IMR-90 (cell line): ENCODE measurements around the gene ZNF836. TPM values are rescaled to one million over a fixed set of nuclear protein-coding genes. Genes with fewer than 3 reads are reported as not detected.

ENCODE experiments used
- ATAC-seq: fragments of 200-7000 bp; cut with Tn5 transposase; 2 replicates; pipeline ENCODE4 v1.9.1; 2020; ENCODE audit warnings: low read depth, mild to moderate bottlenecking, moderate library complexity
- BruUV-seq: library from RNA; stranded (reverse); fragments of 400-500 nt; replicated peaks from 2 replicates; lab custom pipeline; 2021; lab: Mats Ljungman, UMichigan
- CTCF ChIA-PET: fragments of 300-600 bp; formaldehyde crosslinking; extraction: SDS; loops from one replicate; lab custom pipeline; 2021; ENCODE audit warnings: antibody characterized with exemption; lab: Yijun Ruan, JAX
- POLR2A ChIA-PET: fragments of 300-600 bp; sonication (Branson Sonifier 250); formaldehyde crosslinking; loops from one replicate; lab custom pipeline; 2022; ENCODE audit warnings: antibody characterized with exemption; ENCODE audit not compliant: unreplicated experiment; lab: Charles Lee
- DNase-seq: peaks from one replicate; pipeline ENCODE4 v3.0.0; 2013
- H2AFZ ChIP-seq: replicated peaks from 2 replicates; pipeline ENCODE3; 2013; ENCODE audit warnings: low read length, mild to moderate bottlenecking; ENCODE audit not compliant: poor library complexity
- H2AK5ac ChIP-seq: 2 replicates; pipeline ENCODE4 v1.6.1; 2013; ENCODE audit warnings: low read depth, low read length, inconsistent platforms
- H2AK9ac ChIP-seq: replicated peaks from 2 replicates; pipeline ENCODE3; 2013; ENCODE audit warnings: mild to moderate bottlenecking, low read depth, low read length, moderate library complexity; ENCODE audit not compliant: poor library complexity
- H2BK120ac ChIP-seq: 2 replicates; pipeline ENCODE4 v1.6.1; 2013; ENCODE audit warnings: low read depth, low read length, inconsistent platforms
- H2BK15ac ChIP-seq: 3 replicates; pipeline ENCODE4 v1.6.1; 2013; ENCODE audit warnings: low read depth, low read length, inconsistent platforms
- H2BK20ac ChIP-seq: 2 replicates; pipeline ENCODE4 v1.6.1; 2013; ENCODE audit warnings: low read depth, mild to moderate bottlenecking, inconsistent platforms, low read length, moderate library complexity
- H2BK5ac ChIP-seq: 2 replicates; pipeline ENCODE4 v1.6.1; 2013; ENCODE audit warnings: mild to moderate bottlenecking, low read depth, low read length, inconsistent platforms; ENCODE audit not compliant: poor library complexity, severe bottlenecking
- H3K14ac ChIP-seq: replicated peaks from 2 replicates; pipeline ENCODE4 v1.6.1; 2013; ENCODE audit warnings: low read depth, low read length, inconsistent platforms
- H3K18ac ChIP-seq: 2 replicates; pipeline ENCODE4 v1.6.1; 2013; ENCODE audit warnings: low read depth, low read length, control low read depth
- H3K23ac ChIP-seq: 2 replicates; pipeline ENCODE4 v1.6.1; 2013; ENCODE audit warnings: low read depth, low read length, inconsistent platforms
- H3K27ac ChIP-seq: 2 replicates; pipeline ENCODE4 v1.5.1; 2013; ENCODE audit warnings: mild to moderate bottlenecking, control low read depth, low read length; ENCODE audit not compliant: insufficient read depth
- H3K27me3 ChIP-seq: 2 replicates; pipeline ENCODE4 v1.6.1; 2013; ENCODE audit warnings: low read length; ENCODE audit not compliant: control insufficient read depth, insufficient read depth
- H3K36me3 ChIP-seq: 2 replicates; pipeline ENCODE4 v1.6.1; 2013; ENCODE audit warnings: low read length, mixed read lengths; ENCODE audit not compliant: control insufficient read depth, insufficient read depth
- H3K4ac ChIP-seq: 2 replicates; pipeline ENCODE4 v1.6.1; 2013; ENCODE audit warnings: low read depth, low read length, inconsistent platforms
- H3K4me1 ChIP-seq: 2 replicates; pipeline ENCODE4 v1.6.1; 2013; ENCODE audit warnings: low read length, mixed read lengths; ENCODE audit not compliant: control insufficient read depth, insufficient read depth
- H3K4me2 ChIP-seq: 2 replicates; pipeline ENCODE4 v1.6.1; 2013; ENCODE audit warnings: low read depth, mild to moderate bottlenecking, control low read depth, low read length, moderate library complexity
- H3K4me3 ChIP-seq: 2 replicates; pipeline ENCODE4 v1.5.1; 2013; ENCODE audit warnings: low read depth, mild to moderate bottlenecking, control low read depth, low read length, moderate library complexity; ENCODE audit not compliant: insufficient read depth
- H3K56ac ChIP-seq: 2 replicates; pipeline ENCODE4 v1.6.1; 2013; ENCODE audit warnings: low read length, inconsistent platforms; ENCODE audit not compliant: insufficient read depth; ENCODE audit errors: extremely low read depth
- H3K79me1 ChIP-seq, 2 experiments: 2 replicates each; pipeline ENCODE4 v1.6.1; 2013; ENCODE audit warnings: low read length in 2 of 2, inconsistent platforms in 1 of 2, low read depth in 1 of 2
- H3K9ac ChIP-seq: 2 replicates; pipeline ENCODE4 v1.6.1; 2013; ENCODE audit warnings: low read depth, low read length, control low read depth
- H3K9me1 ChIP-seq: 2 replicates; pipeline ENCODE4 v1.6.1; 2013; ENCODE audit warnings: low read length, inconsistent platforms; ENCODE audit not compliant: insufficient read depth
- H3K9me3 ChIP-seq: 2 replicates; pipeline ENCODE4 v1.6.1; 2013; ENCODE audit warnings: low read length; ENCODE audit not compliant: control insufficient read depth, insufficient read depth
- H4K20me1 ChIP-seq: 2 replicates; pipeline ENCODE4 v1.6.1; 2013; ENCODE audit warnings: low read length, inconsistent platforms; ENCODE audit not compliant: insufficient read depth
- H4K5ac ChIP-seq: 2 replicates; pipeline ENCODE4 v1.6.1; 2013; ENCODE audit warnings: mild to moderate bottlenecking, low read depth, low read length, control low read depth
- H4K8ac ChIP-seq, 2 experiments: 2 replicates each; pipeline ENCODE4 v1.6.1; 2013; ENCODE audit warnings: low read depth in 2 of 2, low read length in 2 of 2, control low read depth in 1 of 2, inconsistent platforms in 1 of 2
- H4K91ac ChIP-seq: 2 replicates; pipeline ENCODE4 v1.6.1; 2013; ENCODE audit warnings: low read depth, low read length, inconsistent platforms; ENCODE audit not compliant: insufficient read depth
- BHLHE40 ChIP-seq: fragments of 150-350 bp; IDR thresholded peaks from 2 replicates; pipeline ENCODE4 v1.6.1; 2016; ENCODE audit warnings: mild to moderate bottlenecking, low read depth, low read length
- CEBPB ChIP-seq: IDR thresholded peaks from 2 replicates; pipeline ENCODE4 v1.6.1; 2012; ENCODE audit warnings: low read depth, low read length, improper control_type of control experiment
- CHD1 ChIP-seq: IDR thresholded peaks from 2 replicates; pipeline ENCODE4 v1.6.1; 2012; ENCODE audit warnings: low read depth, low read length, improper control_type of control experiment
- FOS ChIP-seq: fragments of 150-350 bp; IDR thresholded peaks from 2 replicates; pipeline ENCODE4 v1.6.1; 2016; ENCODE audit warnings: low read depth, low read length
- MAFK ChIP-seq: IDR thresholded peaks from 2 replicates; pipeline ENCODE4 v1.6.1; 2012; ENCODE audit warnings: low read depth, low read length, improper control_type of control experiment
- MAZ ChIP-seq: IDR thresholded peaks from 2 replicates; pipeline ENCODE4 v1.6.1; 2012; ENCODE audit warnings: low read depth, mild to moderate bottlenecking, low read length, improper control_type of control experiment, moderate library complexity, borderline replicate concordance
- MXI1 ChIP-seq: IDR thresholded peaks from 2 replicates; pipeline ENCODE4 v1.6.1; 2012; ENCODE audit warnings: low read depth, mild to moderate bottlenecking, low read length, moderate library complexity, borderline replicate concordance
- NFE2L2 ChIP-seq: fragments of 150-350 bp; IDR thresholded peaks from 2 replicates; pipeline ENCODE4 v1.6.1; 2016; ENCODE audit warnings: low read depth, mild to moderate bottlenecking, low read length
- POLR2A ChIP-seq: IDR thresholded peaks from 2 replicates; pipeline ENCODE4 v1.6.1; 2012; ENCODE audit warnings: mild to moderate bottlenecking, low read depth, low read length
- RAD21 ChIP-seq: IDR thresholded peaks from 2 replicates; pipeline ENCODE4 v1.6.1; 2012; ENCODE audit warnings: low read length, improper control_type of control experiment
- RCOR1 ChIP-seq: IDR thresholded peaks from 2 replicates; pipeline ENCODE4 v1.6.1; 2012; ENCODE audit warnings: mild to moderate bottlenecking, low read length, improper control_type of control experiment; ENCODE audit not compliant: insufficient replicate concordance
- RFX5 ChIP-seq: IDR thresholded peaks from 2 replicates; pipeline ENCODE4 v1.8.0; 2012; ENCODE audit warnings: low read depth, mild to moderate bottlenecking, low read length, moderate library complexity
- SMC3 ChIP-seq: fragments of 150-350 bp; IDR thresholded peaks from 2 replicates; pipeline ENCODE4 v1.6.1; 2016; ENCODE audit warnings: low read depth, mild to moderate bottlenecking, antibody characterized with exemption, low read length, moderate library complexity
- WGBS, 2 experiments: methylation state at CpG; one replicate each; pipeline versions ENCODE4 v1.1.5 to v1.1.7; 2013; ENCODE audit warnings: missing lambda C conversion rate in 2 of 2; ENCODE audit not compliant: insufficient read length in 1 of 2; ENCODE audit errors: extremely low coverage in 2 of 2; 5-methylcytosine and 5-hydroxymethylcytosine counted together
- dilution Hi-C: fragments of 300-500 bp; cut with HindIII; formaldehyde crosslinking; loops from one replicate; pipeline ENCODE4 v1.14.3; 2018; ENCODE audit warnings: low sequenced_read_pairs; ENCODE audit not compliant: unreplicated experiment
- in situ Hi-C: fragments of 300-500 bp; cut with MboI; formaldehyde crosslinking; loops from 3 replicates; pipeline ENCODE4 v1.14.3; 2019; ENCODE audit warnings: low sequenced_read_pairs, inconsistent platforms, mixed read lengths
- intact Hi-C: fragments of 100-400 bp; cut with micrococcal nuclease; formaldehyde crosslinking; loops from 2 replicates; pipeline ENCODE4 v1.10.0; 2022
- polyA plus RNA-seq, 3 experiments: library from polyadenylated mRNA; depleted of rRNA; stranded (reverse); fragments of >200 nt; gene quantifications; 2 replicates each; pipeline ENCODE4 v1.2.3, GENCODE V29; 2012; ENCODE audit warnings: low replicate concordance in 1 of 3
- total RNA-seq: library from RNA; depleted of rRNA; stranded (reverse); fragments of >200 nt; gene quantifications from 2 replicates; pipeline ENCODE4 v1.2.3, GENCODE V29; 2012
- TF ChIP-seq, protein P1 (sequence below): fragments of 150-350 bp; IDR thresholded peaks from 2 replicates; pipeline ENCODE4 v1.6.1; 2017; ENCODE audit warnings: mild to moderate bottlenecking, antibody characterized with exemption, low read length, low read depth
- TF ChIP-seq, protein P2 (sequence below): fragments of 150-350 bp; IDR thresholded peaks from 2 replicates; pipeline ENCODE4 v1.6.1; 2016; ENCODE audit warnings: low read depth, mild to moderate bottlenecking, low read length, moderate library complexity, borderline replicate concordance
- TF ChIP-seq, protein P3 (sequence below): conservative IDR thresholded peaks from 2 replicates; pipeline ENCODE4 v1.5.1; 2012; ENCODE audit warnings: mild to moderate bottlenecking, low read depth, low read length, improper control_type of control experiment

Gene ZNF836
- total and polyA plus RNA-seq, 2 of the 4 experiments (the other 2 are of a cell fraction), result 1.1 to 4.1 TPM

DNA sequence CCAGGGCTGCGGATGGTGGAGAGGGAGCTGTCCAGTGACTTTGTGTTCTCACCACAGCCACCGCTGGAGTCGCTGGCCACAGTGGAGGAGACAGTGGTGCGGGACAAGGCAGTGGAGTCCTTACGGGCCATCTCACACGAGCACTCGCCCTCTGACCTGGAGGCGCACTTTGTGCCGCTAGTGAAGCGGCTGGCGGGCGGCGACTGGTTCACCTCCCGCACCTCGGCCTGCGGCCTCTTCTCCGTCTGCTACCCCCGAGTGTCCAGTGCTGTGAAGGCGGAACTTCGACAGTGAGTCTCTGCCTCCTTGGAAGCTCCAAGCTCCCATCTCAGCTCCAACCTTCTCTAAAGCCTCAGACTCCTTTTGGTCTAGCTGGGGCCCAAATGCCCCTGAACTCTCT, 39.8 kb upstream of the ZNF836 start:
- CTCF ChIA-PET, result no interaction called here
- no peak overlapping the region for H3K4me3 ChIP-seq
- dilution Hi-C loops, result no loop called here
- no peak overlapping the region for H4K8ac ChIP-seq
- H4K5ac ChIP-seq, result no peak overlapping the region
- no peak overlapping the region for H3K27ac ChIP-seq
- no peak overlapping the region for H3K14ac ChIP-seq
- H3K36me3 ChIP-seq, result peaks cover 84% of the 10 kb centered on the region
- H3K23ac ChIP-seq, result no peak overlapping the region
- H2BK20ac ChIP-seq, result no peak overlapping the region
- in situ Hi-C loops, result no loop called here
- no peak overlapping the region for H2AFZ ChIP-seq
- no peaks in the 10 kb centered on the region for H3K9me3 ChIP-seq
- H3K4ac ChIP-seq, result no peak overlapping the region
- H3K27me3 ChIP-seq, result no peaks in the 10 kb centered on the region
- no TSS peak for BruUV-seq
- H4K20me1 ChIP-seq, result peaks cover 27% of the 10 kb centered on the region
- POLR2A ChIA-PET, result no interaction called here
- DNase-seq (no peak), ATAC-seq (no peak)
- no peak overlapping the region for H2BK5ac ChIP-seq
- no peaks in the 10 kb centered on the region for H3K4me1 ChIP-seq
- no peak overlapping the region for H2BK120ac ChIP-seq
- intact Hi-C loops, result no loop called here
- 92% methylated on average over 17 of the region's 20 CpGs; no CpG with 5 or more reads in 1 of the 2 experiments for WGBS, 2 experiments
- H3K79me1 ChIP-seq, result peaks cover 41 to 57% of the 10 kb centered on the region in 2 experiments
- H3K9me1 ChIP-seq, result peaks cover 12% of the 10 kb centered on the region; the same call in 1 of the 2 replicates
- no peak for TF ChIP-seq RCOR1
- no peak for TF ChIP-seq MAZ
- TF ChIP-seq CEBPB, result no peak
- TF ChIP-seq FOS, result no peak
- TF ChIP-seq POLR2A, result no peak
- TF ChIP-seq RAD21, result no peak
- TF ChIP-seq NFE2L2, result no peak
- no peak for TF ChIP-seq MAFK
- no peak for TF ChIP-seq BHLHE40
- TF ChIP-seq, protein P1, sequence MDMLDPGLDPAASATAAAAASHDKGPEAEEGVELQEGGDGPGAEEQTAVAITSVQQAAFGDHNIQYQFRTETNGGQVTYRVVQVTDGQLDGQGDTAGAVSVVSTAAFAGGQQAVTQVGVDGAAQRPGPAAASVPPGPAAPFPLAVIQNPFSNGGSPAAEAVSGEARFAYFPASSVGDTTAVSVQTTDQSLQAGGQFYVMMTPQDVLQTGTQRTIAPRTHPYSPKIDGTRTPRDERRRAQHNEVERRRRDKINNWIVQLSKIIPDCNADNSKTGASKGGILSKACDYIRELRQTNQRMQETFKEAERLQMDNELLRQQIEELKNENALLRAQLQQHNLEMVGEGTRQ, result no peak
- no peak for TF ChIP-seq RFX5
- TF ChIP-seq, protein P2, sequence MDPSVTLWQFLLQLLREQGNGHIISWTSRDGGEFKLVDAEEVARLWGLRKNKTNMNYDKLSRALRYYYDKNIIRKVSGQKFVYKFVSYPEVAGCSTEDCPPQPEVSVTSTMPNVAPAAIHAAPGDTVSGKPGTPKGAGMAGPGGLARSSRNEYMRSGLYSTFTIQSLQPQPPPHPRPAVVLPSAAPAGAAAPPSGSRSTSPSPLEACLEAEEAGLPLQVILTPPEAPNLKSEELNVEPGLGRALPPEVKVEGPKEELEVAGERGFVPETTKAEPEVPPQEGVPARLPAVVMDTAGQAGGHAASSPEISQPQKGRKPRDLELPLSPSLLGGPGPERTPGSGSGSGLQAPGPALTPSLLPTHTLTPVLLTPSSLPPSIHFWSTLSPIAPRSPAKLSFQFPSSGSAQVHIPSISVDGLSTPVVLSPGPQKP, result no peak
- TF ChIP-seq MXI1, result no peak
- no peak for TF ChIP-seq CHD1
- TF ChIP-seq, protein P3, sequence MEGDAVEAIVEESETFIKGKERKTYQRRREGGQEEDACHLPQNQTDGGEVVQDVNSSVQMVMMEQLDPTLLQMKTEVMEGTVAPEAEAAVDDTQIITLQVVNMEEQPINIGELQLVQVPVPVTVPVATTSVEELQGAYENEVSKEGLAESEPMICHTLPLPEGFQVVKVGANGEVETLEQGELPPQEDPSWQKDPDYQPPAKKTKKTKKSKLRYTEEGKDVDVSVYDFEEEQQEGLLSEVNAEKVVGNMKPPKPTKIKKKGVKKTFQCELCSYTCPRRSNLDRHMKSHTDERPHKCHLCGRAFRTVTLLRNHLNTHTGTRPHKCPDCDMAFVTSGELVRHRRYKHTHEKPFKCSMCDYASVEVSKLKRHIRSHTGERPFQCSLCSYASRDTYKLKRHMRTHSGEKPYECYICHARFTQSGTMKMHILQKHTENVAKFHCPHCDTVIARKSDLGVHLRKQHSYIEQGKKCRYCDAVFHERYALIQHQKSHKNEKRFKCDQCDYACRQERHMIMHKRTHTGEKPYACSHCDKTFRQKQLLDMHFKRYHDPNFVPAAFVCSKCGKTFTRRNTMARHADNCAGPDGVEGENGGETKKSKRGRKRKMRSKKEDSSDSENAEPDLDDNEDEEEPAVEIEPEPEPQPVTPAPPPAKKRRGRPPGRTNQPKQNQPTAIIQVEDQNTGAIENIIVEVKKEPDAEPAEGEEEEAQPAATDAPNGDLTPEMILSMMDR, result no peak
- TF ChIP-seq SMC3, result no peak
- H2BK15ac ChIP-seq, result no peak overlapping the region
- H2AK5ac ChIP-seq, result no peak overlapping the region
- no peak overlapping the region for H3K4me2 ChIP-seq
- H3K9ac ChIP-seq, result no peak overlapping the region
- H4K91ac ChIP-seq, result no peak overlapping the region
- no peak overlapping the region for H2AK9ac ChIP-seq
- no peak overlapping the region for H3K56ac ChIP-seq
- no peak overlapping the region for H3K18ac ChIP-seq
